HUES64 (cell line): ENCODE measurements around the gene FASN.

Experiments
- H3K27ac ChIP-seq: 2 replicates; pipeline ENCODE4 v1.7.0; 2013; ENCODE audit warnings: low read depth, low read length, inconsistent platforms
- H3K27me3 ChIP-seq: 2 replicates; pipeline ENCODE4 v1.6.1; 2013; ENCODE audit warnings: mild to moderate bottlenecking, low read length; ENCODE audit not compliant: insufficient read depth
- H3K36me3 ChIP-seq: 2 replicates; pipeline ENCODE4 v1.6.1; 2013; ENCODE audit warnings: mild to moderate bottlenecking, low read length; ENCODE audit not compliant: insufficient read depth
- H3K4me1 ChIP-seq: 2 replicates; pipeline ENCODE4 v1.6.1; 2013; ENCODE audit warnings: mild to moderate bottlenecking, low read length, moderate library complexity; ENCODE audit not compliant: insufficient read depth
- H3K4me3 ChIP-seq: 2 replicates; pipeline ENCODE4 v1.5.1; 2013; ENCODE audit warnings: mild to moderate bottlenecking, low read length, moderate library complexity
- H3K9ac ChIP-seq: 2 replicates; pipeline ENCODE4 v1.6.1; 2013; ENCODE audit warnings: mild to moderate bottlenecking, low read depth, low read length
- H3K9me3 ChIP-seq: 2 replicates; pipeline ENCODE4 v1.6.1; 2013; ENCODE audit warnings: low read depth, low read length; ENCODE audit not compliant: insufficient read depth
- WGBS: fragments of 150-250, 120-280 bp; methylation state at CpG from one replicate; pipeline ENCODE4 v1.1.7; 2013; ENCODE audit warnings: missing lambda C conversion rate; 5-methylcytosine and 5-hydroxymethylcytosine counted together

The FASN gene

DNA sequence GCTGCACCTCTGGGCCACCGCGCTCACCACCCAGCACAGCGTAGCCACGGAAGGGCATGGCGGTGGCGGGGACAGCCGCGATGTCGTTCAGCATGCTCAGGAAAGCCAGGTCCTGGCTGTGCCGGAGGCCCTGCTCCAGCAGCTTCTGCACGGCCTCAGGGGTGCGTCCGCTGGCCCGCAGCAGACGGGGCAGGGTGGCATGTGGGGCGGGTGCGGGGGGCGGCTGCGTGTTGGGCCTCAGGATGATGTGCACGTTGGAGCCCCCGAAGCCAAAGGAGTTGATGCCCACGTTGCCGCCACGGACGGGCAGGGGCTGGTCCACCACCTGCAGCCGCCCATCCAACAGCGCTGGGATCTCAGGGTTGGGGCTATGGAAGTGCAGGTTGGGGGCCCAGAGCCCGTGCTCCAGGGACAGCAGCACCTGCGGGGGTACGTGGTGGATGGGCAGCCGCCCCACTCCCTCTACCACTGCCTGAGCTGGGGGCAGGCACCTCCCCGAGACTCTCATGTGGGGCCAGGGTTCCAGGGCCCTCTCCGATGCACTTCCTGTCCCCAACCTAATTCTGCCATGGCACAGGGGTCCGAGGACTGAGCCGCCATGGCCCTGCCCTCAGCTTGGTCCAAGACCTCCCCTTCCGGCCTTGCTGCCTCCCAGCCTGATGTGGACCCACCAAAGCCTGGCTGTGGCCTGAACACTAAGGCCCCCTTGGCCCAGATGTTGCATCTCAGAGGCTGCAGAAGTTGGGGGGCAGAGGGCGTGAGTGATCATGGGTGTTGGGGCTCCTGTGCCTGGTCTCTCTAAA, 6.6 kb downstream of the FASN start:
- H3K27me3 ChIP-seq: no peaks in the 10 kb centered on the region
- 96% methylated on average over 37 of the region's 37 CpGs for WGBS
- no peaks in the 10 kb centered on the region for H3K4me1 ChIP-seq
- H3K4me3 ChIP-seq: no peak overlapping the region
- H3K36me3 ChIP-seq: peaks cover 91% of the 10 kb centered on the region
- no peaks in the 10 kb centered on the region for H3K9me3 ChIP-seq
- no peak overlapping the region for H3K9ac ChIP-seq
- H3K27ac ChIP-seq: no peak overlapping the region

DNA sequence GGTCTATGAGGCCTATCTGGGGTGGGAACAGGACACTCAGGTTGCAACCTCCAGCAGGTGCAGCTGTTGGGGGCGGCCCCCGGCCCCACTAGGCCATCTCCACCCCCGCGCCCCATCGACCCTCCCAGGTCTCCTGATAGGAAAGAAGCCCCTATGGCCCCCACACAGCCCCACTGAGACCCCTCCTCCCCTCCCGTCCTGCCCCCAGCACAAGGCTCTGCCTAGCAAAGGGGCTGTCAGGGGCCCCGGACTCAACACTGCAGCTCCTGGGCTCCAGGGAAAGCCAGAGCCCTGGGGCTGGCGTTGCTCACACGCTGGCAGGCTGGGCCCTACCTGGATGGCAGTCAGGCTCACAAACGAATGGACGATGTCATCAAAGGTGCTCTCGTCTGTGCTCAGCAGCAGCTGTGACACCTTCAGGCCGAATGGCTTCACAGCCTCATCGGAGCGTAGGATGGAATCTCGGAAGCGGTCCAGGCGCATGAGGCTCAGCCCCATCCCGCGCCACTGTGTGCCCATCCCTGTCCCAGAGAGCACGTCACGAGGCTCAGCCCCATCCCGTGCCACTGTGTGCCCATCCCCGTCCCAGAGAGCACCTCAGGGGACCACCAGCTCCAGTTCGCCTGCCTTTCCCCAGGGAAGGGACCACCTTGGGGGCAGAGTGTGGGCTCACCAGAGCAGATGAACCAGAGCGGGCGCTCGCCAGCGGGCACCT, 7.3 kb downstream of the FASN start:
- Histone ChIP-seq H3K9me3 (no peaks in the 10 kb centered on the region), H3K4me1 (no peaks in the 10 kb centered on the region), H3K4me3 (no peak overlapping the region), H3K36me3 (peaks cover 91% of the 10 kb centered on the region), H3K9ac (no peak overlapping the region), H3K27ac (no peak overlapping the region), H3K27me3 (no peaks in the 10 kb centered on the region)
- WGBS: 94% methylated on average over 29 of the region's 29 CpGs

DNA sequence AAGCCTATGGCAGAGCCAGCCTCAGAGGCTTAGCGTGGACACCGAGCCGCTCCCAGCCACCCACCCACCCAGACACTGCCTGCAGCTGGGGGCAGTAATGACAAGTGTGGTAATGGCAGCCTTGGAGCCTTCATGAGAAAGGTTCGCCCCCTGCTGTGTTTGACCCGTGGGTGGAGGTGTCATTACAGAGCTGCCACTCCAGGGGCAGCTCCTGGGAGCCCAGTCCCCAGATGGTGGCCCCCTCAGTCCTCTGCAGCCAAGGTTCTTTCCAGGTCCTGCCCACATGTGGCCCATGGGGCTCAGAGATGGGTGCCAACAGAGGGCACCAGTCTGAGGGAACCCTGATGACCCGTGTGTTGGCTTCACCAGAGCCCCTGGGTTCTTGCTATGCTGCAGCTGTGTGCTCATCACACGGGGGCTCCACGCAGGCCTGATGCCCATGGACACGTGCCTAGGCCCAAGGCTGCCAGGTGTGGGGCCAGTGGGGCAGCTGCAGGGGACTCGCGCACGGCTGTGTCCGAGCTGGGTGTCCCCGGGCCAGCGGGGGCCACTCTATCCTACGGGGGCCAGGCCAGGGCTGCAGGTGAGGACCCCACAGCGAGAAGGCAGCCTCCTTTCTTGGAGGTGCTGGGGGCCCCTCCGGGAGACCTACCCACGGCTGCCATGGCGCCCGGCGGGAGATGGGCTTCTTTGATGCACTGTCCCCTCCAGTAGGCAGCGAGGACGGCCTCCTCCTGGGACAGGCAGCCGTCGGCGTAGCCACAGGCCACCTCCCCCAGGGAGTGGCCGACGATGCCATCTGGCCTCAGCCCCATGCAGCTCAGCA, 8.1 kb downstream of the FASN start:
- H3K9me3 ChIP-seq: no peaks in the 10 kb centered on the region
- H3K27me3 ChIP-seq: no peaks in the 10 kb centered on the region
- peaks cover 91% of the 10 kb centered on the region for H3K36me3 ChIP-seq
- H3K4me1 ChIP-seq: no peaks in the 10 kb centered on the region
- no peak overlapping the region for H3K27ac ChIP-seq
- WGBS: 96% methylated on average over 29 of the region's 29 CpGs
- H3K4me3 ChIP-seq: no peak overlapping the region
- H3K9ac ChIP-seq: no peak overlapping the region

DNA sequence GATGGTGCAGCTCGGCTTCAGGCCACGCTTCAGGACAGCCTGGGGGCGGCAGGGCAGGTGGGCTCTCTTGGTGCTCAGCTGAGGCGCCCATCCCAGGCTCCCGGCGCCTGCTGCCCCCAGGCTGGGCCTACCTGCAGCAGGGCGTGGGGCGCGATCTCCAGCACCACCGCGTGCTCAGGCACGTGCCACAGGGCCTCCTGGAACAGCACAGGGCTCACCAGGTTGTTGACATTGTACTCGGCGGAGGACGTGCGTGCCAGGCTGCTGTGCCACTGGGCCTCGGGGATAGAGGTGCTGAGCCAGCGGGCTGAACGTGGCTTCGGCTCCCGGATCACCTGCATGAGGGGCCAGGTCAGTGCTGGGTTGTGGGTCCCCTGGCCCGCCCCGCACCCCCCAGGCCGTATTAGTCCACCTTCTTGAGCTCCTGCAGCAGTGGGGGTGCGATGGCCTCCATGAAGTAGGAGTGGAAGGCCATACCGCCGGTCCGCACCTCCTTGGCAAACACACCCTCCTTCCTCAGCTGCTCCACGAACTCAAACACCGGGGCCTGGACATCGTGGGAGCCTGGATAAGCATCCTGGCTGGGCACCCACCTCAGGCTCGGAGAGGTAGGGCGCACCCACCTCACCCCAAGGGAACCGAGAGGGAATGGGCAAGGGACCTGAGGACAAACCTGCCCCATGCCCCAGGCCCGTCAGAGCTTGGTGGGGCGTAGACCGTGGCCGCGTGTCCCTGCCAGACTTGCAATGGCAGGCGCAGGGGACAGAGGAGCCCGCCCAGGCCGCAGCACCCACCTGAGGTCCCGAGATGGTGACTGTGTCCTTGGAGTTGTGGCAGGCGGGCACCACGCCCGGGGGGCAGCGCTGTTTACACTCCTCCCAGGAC, 9.0 kb downstream of the FASN start:
- H3K36me3 ChIP-seq: peaks cover 94% of the 10 kb centered on the region
- 96% methylated on average over 47 of the region's 47 CpGs for WGBS
- no peaks in the 10 kb centered on the region for H3K4me1 ChIP-seq
- H3K27me3 ChIP-seq: no peaks in the 10 kb centered on the region
- H3K27ac ChIP-seq: no peak overlapping the region
- H3K4me3 ChIP-seq: no peak overlapping the region
- no peak overlapping the region for H3K9ac ChIP-seq
- H3K9me3 ChIP-seq: no peaks in the 10 kb centered on the region

DNA sequence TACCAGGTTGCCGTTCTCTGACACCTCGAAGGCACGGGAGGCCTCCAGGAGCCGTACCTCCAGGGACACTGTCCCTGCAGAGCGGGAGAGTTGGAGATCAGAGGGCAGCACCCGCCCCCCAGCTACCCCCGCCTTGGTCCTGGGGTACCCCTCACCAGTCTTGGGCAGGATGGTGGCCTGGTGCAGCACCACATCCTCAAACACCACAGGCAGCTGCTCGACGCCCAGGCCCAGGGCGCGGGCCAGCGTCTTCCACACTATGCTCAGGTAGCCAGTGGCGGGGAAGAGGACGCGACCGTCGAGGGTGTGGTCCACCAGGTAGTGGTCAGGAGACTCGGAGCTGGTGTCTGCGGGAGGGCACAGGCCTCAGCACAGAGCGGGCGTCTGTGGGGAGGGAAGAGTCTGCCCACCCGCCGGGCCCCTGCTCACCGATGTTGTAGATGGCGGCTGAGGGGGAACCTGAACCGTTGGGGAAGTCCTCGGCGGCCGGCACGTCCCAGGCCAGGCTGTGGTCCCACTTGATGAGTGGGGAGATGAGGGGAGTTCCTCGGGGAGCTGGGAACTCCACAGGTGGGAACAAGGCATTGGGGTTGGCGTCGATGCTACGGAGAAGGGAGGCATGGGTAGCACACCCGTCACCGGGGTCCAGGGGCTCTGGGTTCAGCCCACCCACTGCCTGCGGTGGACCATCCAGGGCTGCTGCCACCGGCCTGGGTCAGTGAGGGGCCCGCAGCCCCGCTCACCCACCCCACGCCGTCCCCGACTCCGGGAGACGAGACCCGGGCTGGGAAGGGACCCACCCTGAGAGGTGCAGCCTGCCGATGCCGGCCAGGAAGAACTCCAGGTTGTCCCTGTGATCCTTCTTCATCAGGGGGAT, 9.8 kb downstream of the FASN start:
- Histone ChIP-seq H3K27me3 (no peaks in the 10 kb centered on the region), H3K9me3 (no peaks in the 10 kb centered on the region), H3K4me1 (no peaks in the 10 kb centered on the region), H3K27ac (no peak overlapping the region), H3K4me3 (no peak overlapping the region), H3K9ac (no peak overlapping the region), H3K36me3 (peaks cover 95% of the 10 kb centered on the region)
- WGBS: 96% methylated on average over 48 of the region's 48 CpGs

DNA sequence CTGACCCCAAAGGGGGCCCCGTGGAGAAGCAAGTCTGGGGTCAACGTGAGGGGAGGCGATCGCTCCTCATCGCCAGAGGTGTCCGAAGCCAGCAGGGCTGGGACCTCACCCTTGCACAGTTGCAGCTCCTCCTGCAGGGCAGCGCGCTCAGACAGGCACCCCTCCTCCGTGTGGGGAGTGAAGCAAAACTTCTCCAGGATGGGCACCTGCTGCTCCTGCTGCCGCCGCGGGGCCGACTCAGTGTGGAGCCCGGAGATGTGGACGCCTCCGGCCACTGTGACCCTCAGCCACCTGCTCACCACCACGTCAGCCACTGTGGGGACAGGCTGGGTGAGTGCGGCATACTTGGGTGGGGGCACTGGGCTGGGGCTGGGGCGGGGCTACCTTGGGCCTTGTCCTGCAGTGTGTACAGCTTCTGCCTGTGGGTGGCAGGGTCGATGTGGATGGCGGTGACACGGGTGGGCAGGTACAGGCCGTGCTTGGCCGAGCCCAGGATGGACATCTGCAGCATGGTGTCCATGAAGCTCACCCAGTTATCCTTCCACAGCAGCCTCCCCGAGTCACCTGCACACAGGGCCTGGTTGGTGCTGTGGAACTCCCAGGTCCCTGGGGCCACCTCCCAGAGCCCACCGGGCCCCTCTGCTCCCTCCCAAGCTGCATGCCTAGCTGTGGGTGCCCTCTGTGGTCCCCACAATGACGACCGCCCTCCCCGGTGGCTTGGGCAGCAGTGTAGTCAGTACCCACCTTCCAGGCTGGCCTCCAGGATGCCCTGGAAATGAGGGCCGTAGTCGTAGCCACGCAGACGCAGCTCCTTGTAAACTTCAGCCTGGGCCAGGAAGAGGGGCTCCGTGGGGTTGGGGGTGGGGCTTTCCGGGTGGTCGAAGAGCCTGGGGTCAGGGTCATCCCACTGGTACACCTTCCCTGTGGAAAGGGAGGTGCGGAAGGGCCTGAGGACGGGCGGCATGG, 10.8 kb downstream of the FASN start:
- 94% methylated on average over 39 of the region's 39 CpGs for WGBS
- H3K27me3 ChIP-seq: no peaks in the 10 kb centered on the region
- H3K4me3 ChIP-seq: no peak overlapping the region
- no peak overlapping the region for H3K9ac ChIP-seq
- H3K27ac ChIP-seq: no peak overlapping the region
- no peaks in the 10 kb centered on the region for H3K4me1 ChIP-seq
- no peaks in the 10 kb centered on the region for H3K9me3 ChIP-seq
- peaks cover 98% of the 10 kb centered on the region for H3K36me3 ChIP-seq

DNA sequence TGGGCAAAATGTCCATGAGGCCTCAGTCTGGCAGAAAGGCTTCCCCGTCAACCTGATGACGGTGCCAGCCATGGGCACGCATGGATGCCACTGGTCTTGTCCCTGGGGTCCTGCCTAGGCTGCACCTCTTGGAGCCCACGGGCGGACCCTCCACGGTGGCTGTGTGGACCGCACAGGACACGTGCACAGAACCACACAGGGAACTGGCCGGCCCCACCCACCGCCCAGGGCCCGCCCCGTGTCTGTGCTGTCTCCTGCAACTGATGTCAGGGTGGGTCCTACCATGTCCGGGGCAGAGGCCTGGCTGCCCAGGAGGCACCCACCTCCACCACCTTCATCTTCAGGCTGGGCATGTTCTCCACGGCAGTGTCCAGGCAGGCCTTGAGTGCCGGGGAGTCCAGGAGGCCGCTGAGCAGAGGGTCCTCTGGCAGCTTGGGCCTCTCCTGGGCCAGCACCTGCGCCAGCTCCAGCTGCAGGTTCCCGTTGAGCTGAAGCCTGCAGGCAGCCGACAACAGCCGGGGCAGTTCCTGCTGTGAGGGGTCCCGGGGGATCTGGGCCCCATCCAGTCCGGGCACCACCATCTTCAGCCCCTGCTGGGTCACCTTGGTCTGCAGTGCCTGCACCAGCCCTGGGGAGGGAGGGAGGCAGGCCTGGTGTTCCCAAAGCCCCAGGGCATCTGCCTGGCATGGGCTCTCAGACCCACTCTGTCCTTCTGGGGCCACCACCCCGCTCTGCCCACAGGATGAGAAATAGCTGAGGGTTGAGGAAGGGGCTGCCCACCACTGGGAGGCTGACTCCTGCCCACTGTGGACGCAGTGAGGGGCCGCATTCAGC, 11.9 kb downstream of the FASN start:
- no peak overlapping the region for H3K27ac ChIP-seq
- WGBS: 95% methylated on average over 25 of the region's 25 CpGs
- peaks cover 97% of the 10 kb centered on the region for H3K36me3 ChIP-seq
- H3K4me1 ChIP-seq: no peaks in the 10 kb centered on the region
- no peak overlapping the region for H3K9ac ChIP-seq
- H3K27me3 ChIP-seq: no peaks in the 10 kb centered on the region
- H3K9me3 ChIP-seq: no peaks in the 10 kb centered on the region
- no peak overlapping the region for H3K4me3 ChIP-seq

DNA sequence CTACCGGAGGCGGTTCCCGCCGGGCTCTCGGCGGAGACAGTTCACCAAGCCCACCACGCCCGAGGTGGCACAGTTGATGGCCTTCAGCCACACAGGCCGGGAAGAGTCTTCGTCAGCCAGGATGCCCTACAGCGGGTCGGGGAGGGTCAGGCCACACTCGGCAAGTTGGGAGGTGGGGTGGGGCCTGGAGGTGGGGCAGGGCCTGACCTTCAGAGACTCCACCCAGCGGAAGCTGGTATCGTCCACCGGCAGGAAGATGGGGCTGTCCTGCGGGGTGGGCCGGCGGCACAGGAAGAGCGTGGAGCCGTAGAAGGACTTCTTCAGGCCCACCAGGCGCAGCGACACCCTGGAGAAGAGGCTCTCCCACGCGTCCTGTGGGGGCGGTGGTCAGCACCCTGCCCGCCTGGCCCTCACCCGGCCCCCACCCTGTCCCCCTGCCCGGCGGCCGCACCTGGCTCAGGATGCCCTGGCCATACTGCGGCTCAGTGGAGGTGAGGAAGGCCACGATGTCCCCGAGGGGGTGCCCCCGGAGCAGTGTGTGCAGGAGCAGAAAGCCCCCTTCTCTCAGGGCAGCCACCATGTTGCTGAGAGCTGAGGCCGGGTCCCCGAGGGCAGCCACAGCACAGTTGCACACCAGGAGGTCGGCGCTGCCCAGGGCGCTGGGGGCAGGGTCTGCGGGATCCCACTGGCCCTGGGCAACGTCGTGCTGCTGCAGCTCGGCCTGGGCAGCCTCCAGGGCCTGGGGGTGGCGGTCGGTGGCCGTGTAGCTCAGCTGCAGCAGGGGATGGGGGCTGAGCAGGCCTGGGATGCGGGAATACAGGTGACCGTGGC, 12.8 kb downstream of the FASN start:
- H3K4me1 ChIP-seq: no peaks in the 10 kb centered on the region
- 95% methylated on average over 49 of the region's 49 CpGs for WGBS

More for the DNA sequence above, 12.8 kb downstream of the FASN start:
- Histone ChIP-seq H3K36me3 (peaks cover 99% of the 10 kb centered on the region), H3K27me3 (no peaks in the 10 kb centered on the region), H3K9me3 (no peaks in the 10 kb centered on the region), H3K4me3 (no peak overlapping the region), H3K9ac (no peak overlapping the region), H3K27ac (no peak overlapping the region)
